Astrocyte of the cerebellum (primary cell): ENCODE data around the gene CKMT1B.
"Not testable (repeated sequence)": the region's sequence is repeated elsewhere in the genome, so short reads cannot be mapped to it uniquely, and the experiment has no call there.

Experiments used
- DNase-seq: peaks from one replicate; pipeline ENCODE4 v3.0.0-alpha.2; 2011; ENCODE audit warnings: low read depth
- H3K4me3 ChIP-seq: 2 replicates; pipeline ENCODE4 v1.5.1; 2011; ENCODE audit warnings: mild to moderate bottlenecking, low read depth, low read length, moderate library complexity
- in situ Hi-C: cut with HindIII; loops from 2 replicates; pipeline ENCODE4 v1.10.0; 2017; ENCODE audit warnings: low sequenced_read_pairs
- TF ChIP-seq, protein P1 (sequence below): IDR thresholded peaks from 2 replicates; pipeline ENCODE4 v1.5.1; 2012; ENCODE audit warnings: low read length, low read depth, moderate library complexity, mild to moderate bottlenecking; ENCODE audit errors: missing control alignments

Gene CKMT1B

DNA sequence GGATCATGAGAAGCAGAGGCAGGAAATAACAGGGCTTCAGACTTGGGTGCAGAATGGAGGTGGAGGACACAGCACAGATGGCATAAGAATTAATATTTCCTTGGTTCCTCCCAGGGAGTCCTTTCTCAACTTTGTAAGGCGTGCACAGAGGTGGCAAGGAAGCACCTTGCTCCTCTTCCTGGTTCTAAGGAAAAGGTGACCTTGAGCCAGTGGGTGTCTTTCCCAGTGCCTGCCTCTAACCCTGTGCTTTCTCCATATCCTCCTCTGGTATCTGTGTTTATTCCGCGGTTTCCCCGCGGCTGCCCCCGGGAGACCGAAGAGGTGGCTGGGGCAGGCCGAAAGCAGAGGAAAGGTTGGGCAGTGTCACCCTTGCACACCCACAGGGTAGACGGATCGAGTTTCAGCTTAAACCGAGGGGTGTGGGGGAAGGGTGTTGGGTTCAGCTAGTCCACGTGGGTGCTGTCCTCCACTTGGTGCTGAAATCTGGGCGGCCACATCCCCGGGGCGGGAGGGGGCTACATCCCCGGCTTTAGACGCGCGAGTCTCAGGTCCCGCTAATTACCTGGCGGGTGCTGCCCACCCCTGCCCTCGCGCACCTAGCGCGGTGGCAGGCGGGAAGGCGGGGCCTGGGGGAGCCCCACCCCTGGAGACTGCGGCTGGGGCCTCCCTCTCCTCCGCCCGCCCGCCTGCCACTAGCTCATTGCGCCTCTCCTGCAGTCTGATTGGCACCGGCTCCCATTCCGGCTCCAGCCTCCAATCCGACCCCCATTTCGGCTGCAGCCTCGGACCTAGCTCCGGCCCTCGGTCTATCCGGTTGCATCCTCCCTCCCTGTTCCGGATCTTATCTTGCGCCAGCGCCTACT is at the start of gene CKMT1B:
TSS of gene CKMT1B (plus strand) at position 700 of the 863 bp plus-strand sequence. CDS start 192 bp downstream, outside the sequence.
- DNase-seq, in situ Hi-C loops, H3K4me3 ChIP-seq: not testable (repeated sequence)

DNA sequence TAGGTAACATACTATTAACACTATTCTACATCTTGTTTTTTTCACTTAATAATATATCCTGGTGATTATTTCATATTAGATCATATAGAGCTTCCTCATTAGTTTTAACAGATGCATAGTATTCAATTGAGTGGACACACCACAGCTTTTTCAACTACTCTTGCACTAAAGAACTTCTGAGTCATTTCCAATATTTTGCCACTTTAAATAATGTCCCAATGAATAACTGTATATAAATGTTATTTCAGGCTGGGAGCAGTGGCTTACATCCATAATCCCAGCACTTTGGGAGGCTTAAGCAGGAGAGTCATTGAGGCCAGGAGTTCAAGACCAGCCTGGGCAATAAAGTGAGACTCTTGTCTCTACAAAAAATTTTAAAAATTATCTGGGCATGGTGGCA is 49.6 kb upstream of the CKMT1B start:
- TF ChIP-seq, protein P1, sequence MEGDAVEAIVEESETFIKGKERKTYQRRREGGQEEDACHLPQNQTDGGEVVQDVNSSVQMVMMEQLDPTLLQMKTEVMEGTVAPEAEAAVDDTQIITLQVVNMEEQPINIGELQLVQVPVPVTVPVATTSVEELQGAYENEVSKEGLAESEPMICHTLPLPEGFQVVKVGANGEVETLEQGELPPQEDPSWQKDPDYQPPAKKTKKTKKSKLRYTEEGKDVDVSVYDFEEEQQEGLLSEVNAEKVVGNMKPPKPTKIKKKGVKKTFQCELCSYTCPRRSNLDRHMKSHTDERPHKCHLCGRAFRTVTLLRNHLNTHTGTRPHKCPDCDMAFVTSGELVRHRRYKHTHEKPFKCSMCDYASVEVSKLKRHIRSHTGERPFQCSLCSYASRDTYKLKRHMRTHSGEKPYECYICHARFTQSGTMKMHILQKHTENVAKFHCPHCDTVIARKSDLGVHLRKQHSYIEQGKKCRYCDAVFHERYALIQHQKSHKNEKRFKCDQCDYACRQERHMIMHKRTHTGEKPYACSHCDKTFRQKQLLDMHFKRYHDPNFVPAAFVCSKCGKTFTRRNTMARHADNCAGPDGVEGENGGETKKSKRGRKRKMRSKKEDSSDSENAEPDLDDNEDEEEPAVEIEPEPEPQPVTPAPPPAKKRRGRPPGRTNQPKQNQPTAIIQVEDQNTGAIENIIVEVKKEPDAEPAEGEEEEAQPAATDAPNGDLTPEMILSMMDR, result no peak
- no peak for DNase-seq
- in situ Hi-C loops, result no loop called here
- no peak overlapping the region for H3K4me3 ChIP-seq

DNA sequence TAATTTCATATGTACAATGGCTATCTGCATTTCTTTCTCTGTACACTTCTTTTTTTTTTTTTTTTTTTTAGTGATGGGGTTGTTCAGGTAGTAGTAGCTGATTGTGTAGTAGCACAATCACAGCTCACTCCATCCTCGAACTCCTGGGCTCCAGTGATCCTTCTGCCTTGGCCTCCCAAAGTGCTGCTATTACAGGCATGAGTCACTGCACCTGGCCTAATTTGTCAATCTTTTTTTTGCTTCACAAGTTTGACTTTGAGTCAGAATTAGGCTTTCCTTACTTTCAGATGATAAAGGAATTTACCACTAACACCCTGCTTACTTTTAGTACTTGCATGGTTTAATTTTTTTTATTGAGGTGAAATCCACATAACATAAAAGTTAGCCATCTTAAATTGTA is 48.4 kb upstream of the CKMT1B start:
- no peak for DNase-seq
- TF ChIP-seq, protein P1, result no peak
- no peak overlapping the region for H3K4me3 ChIP-seq
- in situ Hi-C loops, result no loop called here

DNA sequence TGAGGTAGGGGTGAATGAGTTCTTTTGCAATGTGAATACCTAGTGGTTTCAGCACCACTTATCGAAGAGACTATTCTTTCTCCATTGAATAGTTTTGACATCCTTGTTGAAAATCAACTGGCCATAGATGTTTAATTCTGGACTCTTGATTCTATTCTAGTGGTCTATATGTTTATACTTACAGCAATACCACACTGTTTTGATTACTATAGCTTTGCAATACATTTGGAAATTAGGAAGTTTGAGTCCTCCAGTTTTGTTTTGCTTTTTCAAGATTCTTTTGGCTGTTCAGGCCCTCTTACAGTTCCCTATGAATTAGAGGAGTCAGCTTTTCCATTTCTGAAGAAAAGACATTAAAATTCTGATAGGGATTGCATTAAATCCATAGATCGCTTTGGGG is 46.3 kb upstream of the CKMT1B start:
- TF ChIP-seq, protein P1, result no peak
- no peak overlapping the region for H3K4me3 ChIP-seq
- in situ Hi-C loops, result no loop called here
- no peak for DNase-seq

DNA sequence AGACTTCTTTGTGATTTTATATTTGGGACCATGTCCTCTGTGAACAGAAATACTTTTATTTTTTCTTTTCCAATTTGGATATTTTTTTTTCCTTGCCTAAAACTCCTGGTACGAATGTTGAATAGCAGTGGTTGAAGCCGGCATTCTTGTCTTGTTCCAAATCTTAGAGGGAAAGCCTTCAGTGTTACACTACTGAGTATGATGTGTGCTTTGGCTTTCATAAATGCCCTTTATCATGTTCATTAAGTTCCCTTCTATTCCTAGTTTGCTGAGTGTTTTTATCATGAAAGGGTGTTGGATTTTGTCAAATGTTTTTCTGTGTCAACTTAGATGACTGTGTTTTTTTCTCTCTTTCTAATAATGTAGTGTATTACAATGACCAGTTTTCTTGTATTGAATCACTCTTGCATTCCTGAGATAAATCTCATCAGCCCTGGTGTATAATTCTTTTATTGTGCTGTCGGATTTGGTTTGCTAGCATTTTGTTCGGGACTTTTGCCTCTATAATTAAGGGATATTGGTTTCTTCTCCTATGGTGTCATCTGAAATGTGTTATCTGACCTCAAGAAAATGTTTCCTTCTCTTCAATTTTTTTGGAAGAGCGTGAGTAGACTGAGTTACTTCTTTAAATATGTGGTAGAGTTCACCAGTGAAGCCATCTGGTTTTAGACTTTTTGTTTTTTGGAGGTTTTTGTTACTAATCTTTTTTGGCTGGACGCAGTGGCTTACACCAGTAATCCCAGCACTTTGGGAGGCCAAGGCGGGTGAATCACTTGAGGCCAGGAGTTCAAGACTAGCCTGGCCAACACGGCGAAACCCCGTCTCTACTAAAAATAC is 43.1 kb upstream of the CKMT1B start:
- TF ChIP-seq, protein P1, result no peak
- in situ Hi-C loops, result no loop called here
- no peak overlapping the region for H3K4me3 ChIP-seq
- peak; percentile 18 for DNase-seq

DNA sequence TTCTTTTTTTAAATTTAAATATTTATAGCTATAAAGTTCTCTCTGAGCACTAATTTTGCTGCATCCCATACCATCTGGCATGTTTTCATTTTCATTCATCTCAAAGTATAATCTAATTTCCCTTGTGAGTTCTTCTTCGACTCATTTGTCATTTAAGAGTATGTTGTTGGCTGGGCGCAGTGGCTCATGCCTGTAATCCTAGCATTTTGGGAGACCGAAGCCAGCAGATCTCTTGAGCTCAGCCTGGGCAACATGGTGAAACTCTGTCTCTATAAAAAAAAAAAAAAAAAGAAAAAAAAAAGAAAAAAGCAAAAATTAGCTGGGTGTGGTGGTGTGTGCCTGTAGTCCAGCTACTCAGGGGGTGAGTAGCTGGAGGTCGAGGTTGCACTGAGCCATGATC is 41.6 kb upstream of the CKMT1B start:
- in situ Hi-C loops, result no loop called here
- no peak overlapping the region for H3K4me3 ChIP-seq
- no peak for DNase-seq
- TF ChIP-seq, protein P1, result no peak

DNA sequence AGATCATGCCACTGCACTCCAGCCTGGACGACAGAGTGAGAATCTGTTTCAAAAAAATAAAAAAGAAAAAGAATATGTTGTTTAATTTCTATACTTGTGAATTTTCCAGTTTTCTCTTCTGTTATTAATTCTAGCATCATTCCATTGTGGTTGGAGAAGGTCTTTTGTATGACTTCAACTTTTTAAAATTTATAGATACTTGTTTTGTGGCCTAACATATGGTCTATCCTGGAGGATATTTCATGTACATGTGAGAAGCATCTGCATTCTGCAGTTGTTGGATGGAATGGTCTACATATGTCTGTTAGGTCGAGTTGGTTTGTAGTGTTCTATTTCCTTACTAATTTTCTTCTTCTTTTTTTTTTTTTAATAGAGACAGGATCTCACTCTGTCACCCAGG is 40.8 kb upstream of the CKMT1B start:
- no peak for DNase-seq
- no peak overlapping the region for H3K4me3 ChIP-seq
- TF ChIP-seq, protein P1, result no peak
- in situ Hi-C loops, result no loop called here

DNA sequence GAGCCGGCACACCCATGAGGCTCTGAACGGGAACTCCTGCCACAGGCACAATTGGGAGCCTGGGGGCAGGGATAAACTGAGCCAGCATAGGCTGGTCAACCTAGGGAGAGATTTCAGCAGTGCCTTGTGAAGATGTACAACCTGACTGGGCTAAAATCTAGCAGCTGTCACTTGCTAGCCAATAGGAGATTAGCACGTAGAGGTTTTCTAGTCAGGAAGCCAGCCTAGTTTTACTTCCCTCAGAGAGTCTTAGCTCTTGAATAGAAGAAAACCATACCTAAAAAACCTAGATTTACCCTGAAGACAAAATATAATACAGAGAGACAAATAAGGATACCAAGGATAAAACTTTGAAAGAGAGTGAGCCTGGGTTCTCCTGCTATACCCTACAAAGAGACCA is 31.1 kb upstream of the CKMT1B start:
- DNase-seq, H3K4me3 ChIP-seq, in situ Hi-C loops: not testable (repeated sequence)

DNA sequence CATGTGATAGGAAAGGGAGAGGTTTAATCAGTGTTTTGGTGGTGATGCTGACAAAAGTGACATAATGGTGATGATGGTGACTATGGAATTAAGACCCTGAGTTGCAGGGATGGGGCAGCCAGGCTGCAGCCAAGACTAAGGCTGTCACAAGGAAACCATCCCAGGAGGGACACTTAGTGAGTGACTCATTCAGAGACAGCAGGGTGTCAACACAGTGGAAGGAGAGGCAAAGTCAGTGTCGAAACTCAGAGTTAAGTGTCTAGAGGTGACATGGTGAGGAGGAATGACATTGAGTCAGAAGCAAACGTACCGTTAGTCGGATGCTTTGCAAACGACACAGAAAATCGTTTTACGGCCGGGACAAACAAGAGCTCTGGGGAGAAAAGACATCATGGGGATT is 30.0 kb upstream of the CKMT1B start:
- in situ Hi-C loops, H3K4me3 ChIP-seq, DNase-seq: not testable (repeated sequence)

DNA sequence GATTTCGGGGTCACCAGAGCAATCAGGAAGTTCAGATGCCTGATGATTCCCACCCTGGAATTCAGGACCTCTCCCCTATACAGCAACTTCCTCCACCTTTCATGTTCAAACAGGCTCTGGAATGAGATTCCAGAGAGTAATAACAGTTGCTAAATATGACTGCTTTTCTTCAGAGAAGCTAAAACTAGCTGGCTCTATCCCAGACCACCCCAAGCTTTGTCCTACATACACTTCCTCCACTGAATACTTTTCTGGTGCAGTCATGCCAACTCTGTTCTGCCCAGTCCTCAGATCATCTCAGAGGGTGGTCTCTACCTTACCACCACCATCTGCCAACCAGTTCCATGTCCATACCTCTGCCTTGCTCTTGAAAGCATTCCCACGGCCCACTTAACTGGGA is 27.2 kb upstream of the CKMT1B start:
- H3K4me3 ChIP-seq, in situ Hi-C loops, DNase-seq: not testable (repeated sequence)
